Ovary (tissue), 9 donors: Measurements from ENCODE around the gene COL8A2. TPM values are rescaled to one million over a fixed set of nuclear protein-coding genes. Genes with fewer than 3 reads are reported as not detected.
A peak's percentile ranks its signal among the peaks of the same experiment; 100 is the strongest.

Experiments used
- DNase-seq, 5 donors: peaks; one replicate each; pipeline ENCODE4 v3.0.0-alpha.2; 2019 to 2020
- H3K27ac ChIP-seq, 2 donors: fragments of 200-600 bp; one replicate each; pipeline versions ENCODE4 v1.5.1 to v1.8.0; 2019 to 2022
- H3K27me3 ChIP-seq: fragments of 200-600 bp; one replicate; pipeline ENCODE4 v1.8.0; 2022
- H3K36me3 ChIP-seq: fragments of 200-600 bp; sonication (generic); one replicate; pipeline ENCODE4 v1.5.1; 2019
- H3K4me1 ChIP-seq: one replicate; pipeline ENCODE4 v1.8.1; 2013; ENCODE audit warnings: mild to moderate bottlenecking, moderate library complexity; ENCODE audit not compliant: insufficient read depth
- H3K4me3 ChIP-seq: fragments of 200-600 bp; sonication (generic); one replicate; pipeline ENCODE4 v1.5.1; 2017
- H3K9me3 ChIP-seq, 2 donors: fragments of 200-600 bp in 1 of 2; sonication (generic) in 1 of 2; one replicate each; pipeline versions ENCODE4 v1.5.1 to v1.8.1; 2013 to 2019; ENCODE audit warnings: mild to moderate bottlenecking in 1 of 2, moderate library complexity in 1 of 2
- CTCF ChIP-seq, 3 donors: fragments of 450-650 bp in 2 of 3; fragments of 200-600 bp in 1 of 3; IDR thresholded peaks; one replicate each; pipeline versions ENCODE4 v1.5.1 to v1.8.0; 2016 to 2022; ENCODE audit warnings: antibody characterized with exemption in 3 of 3, mild to moderate bottlenecking in 1 of 3
- EP300 ChIP-seq: sonication (generic); formaldehyde crosslinking; IDR thresholded peaks from one replicate; pipeline ENCODE4 v1.6.1; 2017; ENCODE audit warnings: antibody characterized with exemption
- POLR2A ChIP-seq: fragments of 450-650 bp; IDR thresholded peaks from one replicate; pipeline ENCODE4 v1.6.1; 2017; ENCODE audit warnings: antibody characterized with exemption, mild to moderate bottlenecking, moderate library complexity
- WGBS, 3 donors: extraction: QIAGEN DNeasy Blood & Tissue Kit in 1 of 3; methylation state at CpG; one replicate each; pipeline versions ENCODE4 v1.1.5 to v1.1.7; 2013 to 2017; 5-methylcytosine and 5-hydroxymethylcytosine counted together
- intact Hi-C, 4 donors: fragments of 100-400 bp; cut with DNase I; formaldehyde crosslinking; loops; one replicate each; pipeline versions ENCODE4 v1.11.0 to v1.15.1; 2022 to 2023
- polyA plus RNA-seq, 2 donors: library from polyadenylated mRNA; stranded (reverse); fragments of 200-250 nt in 1 of 2; fragments of 350-450 nt in 1 of 2; fragmentation: Illumina TruSeq in 1 of 2; extraction: RNeasy Lipid Tissue Mini Kit (QIAGEN cat#74804) in 1 of 2; gene quantifications; one replicate each; pipeline ENCODE4 v1.2.3, GENCODE V29; 2013 to 2014
- total RNA-seq, 7 donors: library from RNA; depleted of rRNA in 2 of 7; stranded (reverse); fragments of >200 nt in 2 of 7; fragmentation: NEBNext Ultra II Directional in 3 of 7; extraction: Animal tissue kit (Norgen Biotek cat#: 25700) in 3 of 7; gene quantifications; one replicate each; pipeline versions ENCODE4 v1.1.0 to v1.2.4, GENCODE V29; 2016 to 2023
- donor health status: DM: no; HTN: no; CAD: no; lungs with moderate emphysema.
- donor health status: DM: no; HTN: no; CAD: no.
- donor health status: Bipolar disorder and iron deficiency.
- donor health status: DM: yes; HTN: yes; CAD: no.
- donor health status: DM: no; HTN: no; CAD: no.
- donor health status: DM: yes; HTN: yes; CAD: no.

The COL8A2 gene
- total and polyA plus RNA-seq, 9 donors: 2.3 to 6.2 (median 4.1) TPM

GRCh38 chr1:36088577-36089392, 36.2 kb downstream of the COL8A2 start, which contains the start of gene ADPRS:
TSS of gene ADPRS (plus strand) at chr1:36088892. CDS start at chr1:36088905, 13 bp downstream.
- Histone ChIP-seq H3K27me3 (no peaks in the 10 kb centered on the region), H3K36me3 (no peaks in the 10 kb centered on the region), H3K27ac (peak within 1 kb of the TSS; percentile 75 to 84), H3K4me3 (peak within 1 kb of the TSS; percentile 98), H3K9me3 (no peaks in the 10 kb centered on the region), H3K4me1 (peaks cover 11% of the 10 kb centered on the region)
- peak; percentile 85 to 93 (median 87) for DNase-seq
- intact Hi-C loops: loop anchor here in 1 of 4 donors (5.0 kb wide), 1 partner anchor 206 kb away; the partner anchor contains the start of gene AGO1
- WGBS, 3 donors: 0 to 1% (median 0%) methylated on average over 62 to 84 of the region's 84 CpGs
- TF ChIP-seq EP300: no peak
- peak; percentile 92 for TF ChIP-seq POLR2A
- TF ChIP-seq CTCF (IDR thresholded peaks at IDR 0.05): peak; percentile 99 to 100 (median 99)

GRCh38 chr1:36088265-36088576, 36.8 kb downstream of the COL8A2 start:
- Histone ChIP-seq H3K36me3 (no peaks in the 10 kb centered on the region), H3K4me3 (peak overlapping the region; percentile 98), H3K4me1 (peaks cover 11% of the 10 kb centered on the region), H3K9me3 (no peaks in the 10 kb centered on the region), H3K27ac (peak overlapping the region; percentile 75 to 84), H3K27me3 (no peaks in the 10 kb centered on the region)
- no peak for TF ChIP-seq EP300
- no peak for TF ChIP-seq POLR2A
- no peak for TF ChIP-seq CTCF (IDR thresholded peaks at IDR 0.05)
- intact Hi-C loops: loop anchor here in 1 of 4 donors (5.0 kb wide), 1 partner anchor 206 kb away; the partner anchor contains the start of gene AGO1
- DNase-seq: no peak
- WGBS, 3 donors: 19 to 26% (median 22%) methylated on average over 7 to 8 of the region's 8 CpGs

GRCh38 chr1:36087233-36088123, 37.5 kb downstream of the COL8A2 start:
- peak in 2 of 5 donors; percentile 35 to 48 for DNase-seq
- Histone ChIP-seq H3K9me3 (no peaks in the 10 kb centered on the region), H3K36me3 (no peaks in the 10 kb centered on the region), H3K27ac (no peak overlapping the region), H3K27me3 (no peaks in the 10 kb centered on the region), H3K4me1 (peaks cover 11% of the 10 kb centered on the region), H3K4me3 (no peak overlapping the region)
- TF ChIP-seq CTCF (IDR thresholded peaks at IDR 0.05) (no peak), POLR2A (no peak), EP300 (no peak)
- 89 to 91% (median 91%) methylated on average over 31 of the region's 31 CpGs for WGBS, 3 donors
- intact Hi-C loops: loop anchor here in 1 of 4 donors (5.0 kb wide), 1 partner anchor 205 kb away; the partner anchor contains the start of gene AGO1

- Histone ChIP-seq H3K27me3 (no peaks in the 10 kb centered on the region), H3K4me3 (no peak overlapping the region), H3K9me3 (no peaks in the 10 kb centered on the region), H3K36me3 (no peaks in the 10 kb centered on the region), H3K4me1 (peaks cover 11% of the 10 kb centered on the region), H3K27ac (no peak overlapping the region)
- DNase-seq: no peak
- WGBS, 3 donors: 85 to 86% (median 86%) methylated on average over 12 of the region's 12 CpGs
- intact Hi-C loops: loop anchor here in 1 of 4 donors (5.0 kb wide), 1 partner anchor 204 kb away; the partner anchor contains the start of gene AGO1
- TF ChIP-seq POLR2A (no peak), CTCF (IDR thresholded peaks at IDR 0.05) (no peak), EP300 (no peak)
These were observed 38.3 kb downstream of the COL8A2 start for GRCh38 chr1:36086529-36087232.
